Hematopoietic multipotent progenitor cell treated with erythropoietin and hydrocortisone succinate and interleukin-3 and kit ligand, for 15 days (in vitro differentiated cells): ENCODE data around the gene TCAIM.
"Not testable (repeated sequence)": the region's sequence is repeated elsewhere in the genome, so short reads cannot be mapped to it uniquely, and the experiment has no call there.

ENCODE experiments used
- DNase-seq: peaks from one replicate; pipeline ENCODE4 v3.0.0-alpha.2; 2015; ENCODE audit warnings: low spot score

The TCAIM gene

GRCh38 chr3:44343421-44343820 lies 4.9 kb downstream of the TCAIM start:
- DNase-seq: no peak

- not testable (repeated sequence) for DNase-seq
These were observed 8.0 kb downstream of the TCAIM start for GRCh38 chr3:44346590-44346989.

GRCh38 chr3:44348993-44349392 lies 10.4 kb downstream of the TCAIM start:
- DNase-seq: no peak

- DNase-seq: no peak
These were observed 14.9 kb downstream of the TCAIM start for GRCh38 chr3:44353355-44353924.

GRCh38 chr3:44355362-44356033 lies 16.9 kb downstream of the TCAIM start:
- no peak for DNase-seq

- DNase-seq: no peak
These were observed 20.7 kb downstream of the TCAIM start for GRCh38 chr3:44359146-44359751.

GRCh38 chr3:44363591-44363990 lies 25.0 kb downstream of the TCAIM start:
- DNase-seq: no peak

GRCh38 chr3:44365952-44366351 lies 27.4 kb downstream of the TCAIM start:
- no peak for DNase-seq

- no peak for DNase-seq
These were observed 36.9 kb downstream of the TCAIM start for GRCh38 chr3:44375450-44375849.

- DNase-seq: no peak
These were observed 48.8 kb downstream of the TCAIM start for GRCh38 chr3:44387404-44387803.

GRCh38 chr3:44392489-44392888 lies 53.9 kb downstream of the TCAIM start:
- no peak for DNase-seq

- no peak for DNase-seq
These were observed 57.1 kb downstream of the TCAIM start for GRCh38 chr3:44395714-44396113.

GRCh38 chr3:44396200-44397171 lies 57.9 kb downstream of the TCAIM start:
- DNase-seq: no peak

GRCh38 chr3:44398271-44398670 lies 59.7 kb downstream of the TCAIM start:
- DNase-seq: not testable (repeated sequence)

- no peak for DNase-seq
These were observed 60.3 kb downstream of the TCAIM start for GRCh38 chr3:44398853-44399252.

GRCh38 chr3:44400771-44401170 lies 62.2 kb downstream of the TCAIM start:
- DNase-seq: no peak

GRCh38 chr3:44402548-44402947 lies 64.0 kb downstream of the TCAIM start:
- no peak for DNase-seq

- no peak for DNase-seq
These were observed 71.3 kb downstream of the TCAIM start for GRCh38 chr3:44409640-44410410.

- DNase-seq: no peak
These were observed 72.6 kb downstream of the TCAIM start for GRCh38 chr3:44411031-44411645.

GRCh38 chr3:44412365-44412764 lies 73.8 kb downstream of the TCAIM start:
- no peak for DNase-seq

GRCh38 chr3:44414517-44415090 lies 76.0 kb downstream of the TCAIM start:
- no peak for DNase-seq
